ENCODE results near the gene MYO7A. TPM values are rescaled to one million over a fixed set of nuclear protein-coding genes. Genes with fewer than 3 reads are reported as not detected.

Gene MYO7A
- total and polyA plus RNA-seq, 2 donors (not counting 1 experiment from before 2014, with no cell fraction given) = 0.03 to 0.07 TPM

DNA sequence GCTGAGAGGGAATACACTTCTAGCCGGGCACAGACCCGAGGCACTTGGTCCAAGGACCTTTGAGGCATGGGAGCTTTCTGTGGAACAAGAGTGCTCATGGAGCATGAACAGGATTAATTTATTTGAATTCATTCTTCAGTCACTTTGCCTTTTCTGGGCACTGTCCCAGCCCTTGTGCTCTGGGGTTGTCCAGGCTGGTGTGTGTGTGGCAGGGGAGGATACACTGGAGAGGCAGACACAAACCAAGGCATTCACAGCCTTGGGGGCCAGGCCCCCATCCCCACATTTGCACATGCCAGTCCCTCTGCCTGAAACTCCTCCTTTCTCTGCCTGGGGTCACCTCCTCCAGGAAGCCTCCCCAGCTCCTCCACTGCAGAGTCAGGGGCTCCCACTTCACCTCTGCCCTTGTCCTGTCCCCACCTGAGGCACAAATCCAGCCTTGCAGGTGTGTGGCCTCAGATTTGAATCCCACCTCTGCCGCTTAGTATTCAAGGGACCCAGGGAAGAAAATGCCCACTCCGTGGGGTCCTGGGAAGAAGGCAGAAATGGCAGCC lies 55.5 kb downstream of the MYO7A start:
- Histone ChIP-seq H2AFZ (ENCODE audit: insufficient read depth, low read depth, low read length, poor library complexity, severe bottlenecking) (no peak overlapping the region), H3K79me2 (ENCODE audit: control insufficient read depth, insufficient read depth, low read length) (no peaks in the 10 kb centered on the region), H3K36me3 (replicated peaks in 1 of 2; ENCODE audit: control extremely low read depth in 1 of 2, control insufficient read depth in 1 of 2, extremely low read depth in 1 of 2, insufficient read depth in 2 of 2, low read length in 1 of 2) (no peaks in the 10 kb centered on the region), H3K4me3 (ENCODE audit: control extremely low read depth in 1 of 5, extremely low read depth in 1 of 5, insufficient read depth in 1 of 5, low read depth in 2 of 5, low read length in 4 of 5) (no peak overlapping the region), H3K9me3 (ENCODE audit: control extremely low read depth in 1 of 3, control insufficient read depth in 2 of 3, insufficient read depth in 1 of 3, low read length in 2 of 3) (no peaks in the 10 kb centered on the region), H3K27ac (ENCODE audit: low read length in 2 of 2) (no peak overlapping the region), H3K4me1 (ENCODE audit: control insufficient read depth in 2 of 2, insufficient read depth in 2 of 2, low read length in 2 of 2) (no peaks in the 10 kb centered on the region), H3K9ac (ENCODE audit: low read length) (no peak overlapping the region), H4K20me1 (ENCODE audit: control insufficient read depth, insufficient read depth, low read length, poor library complexity, severe bottlenecking) (no peaks in the 10 kb centered on the region), H3K27me3 (replicated peaks in 1 of 4; ENCODE audit: control extremely low read depth in 1 of 4, control insufficient read depth in 3 of 4, insufficient read depth in 4 of 4, low read length in 3 of 4) (no peaks in the 10 kb centered on the region), H3K4me2 (replicated peaks; ENCODE audit: low read depth, low read length, poor library complexity, severe bottlenecking) (no peak overlapping the region)
- no peak for ATAC-seq (ENCODE audit: low read depth)
- intact Hi-C loops (cut with micrococcal nuclease) = no loop called here
- CTCF ChIA-PET = no interaction called here
- Mint-ChIP-seq H3K4me3 (no peak overlapping the region), H3K27ac (no peak overlapping the region), H3K27me3 (no peaks in the 10 kb centered on the region), H3K4me1 (no peaks in the 10 kb centered on the region), H3K9me3 (ENCODE audit: insufficient read depth) (no peaks in the 10 kb centered on the region)
- WGBS (ENCODE audit: insufficient coverage) = 87% methylated on average over 4 of the region's 4 CpGs
- TF ChIP-seq, protein P1, sequence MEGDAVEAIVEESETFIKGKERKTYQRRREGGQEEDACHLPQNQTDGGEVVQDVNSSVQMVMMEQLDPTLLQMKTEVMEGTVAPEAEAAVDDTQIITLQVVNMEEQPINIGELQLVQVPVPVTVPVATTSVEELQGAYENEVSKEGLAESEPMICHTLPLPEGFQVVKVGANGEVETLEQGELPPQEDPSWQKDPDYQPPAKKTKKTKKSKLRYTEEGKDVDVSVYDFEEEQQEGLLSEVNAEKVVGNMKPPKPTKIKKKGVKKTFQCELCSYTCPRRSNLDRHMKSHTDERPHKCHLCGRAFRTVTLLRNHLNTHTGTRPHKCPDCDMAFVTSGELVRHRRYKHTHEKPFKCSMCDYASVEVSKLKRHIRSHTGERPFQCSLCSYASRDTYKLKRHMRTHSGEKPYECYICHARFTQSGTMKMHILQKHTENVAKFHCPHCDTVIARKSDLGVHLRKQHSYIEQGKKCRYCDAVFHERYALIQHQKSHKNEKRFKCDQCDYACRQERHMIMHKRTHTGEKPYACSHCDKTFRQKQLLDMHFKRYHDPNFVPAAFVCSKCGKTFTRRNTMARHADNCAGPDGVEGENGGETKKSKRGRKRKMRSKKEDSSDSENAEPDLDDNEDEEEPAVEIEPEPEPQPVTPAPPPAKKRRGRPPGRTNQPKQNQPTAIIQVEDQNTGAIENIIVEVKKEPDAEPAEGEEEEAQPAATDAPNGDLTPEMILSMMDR (IDR thresholded peaks at IDR 0.05) = no peak
- TF ChIP-seq EZH2 (IDR thresholded peaks at IDR 0.05; ENCODE audit: borderline replicate concordance, insufficient read depth, low read depth, low read length, poor library complexity, severe bottlenecking) = no peak
- no peak for DNase-seq
- POLR2A ChIA-PET = no interaction called here

DNA sequence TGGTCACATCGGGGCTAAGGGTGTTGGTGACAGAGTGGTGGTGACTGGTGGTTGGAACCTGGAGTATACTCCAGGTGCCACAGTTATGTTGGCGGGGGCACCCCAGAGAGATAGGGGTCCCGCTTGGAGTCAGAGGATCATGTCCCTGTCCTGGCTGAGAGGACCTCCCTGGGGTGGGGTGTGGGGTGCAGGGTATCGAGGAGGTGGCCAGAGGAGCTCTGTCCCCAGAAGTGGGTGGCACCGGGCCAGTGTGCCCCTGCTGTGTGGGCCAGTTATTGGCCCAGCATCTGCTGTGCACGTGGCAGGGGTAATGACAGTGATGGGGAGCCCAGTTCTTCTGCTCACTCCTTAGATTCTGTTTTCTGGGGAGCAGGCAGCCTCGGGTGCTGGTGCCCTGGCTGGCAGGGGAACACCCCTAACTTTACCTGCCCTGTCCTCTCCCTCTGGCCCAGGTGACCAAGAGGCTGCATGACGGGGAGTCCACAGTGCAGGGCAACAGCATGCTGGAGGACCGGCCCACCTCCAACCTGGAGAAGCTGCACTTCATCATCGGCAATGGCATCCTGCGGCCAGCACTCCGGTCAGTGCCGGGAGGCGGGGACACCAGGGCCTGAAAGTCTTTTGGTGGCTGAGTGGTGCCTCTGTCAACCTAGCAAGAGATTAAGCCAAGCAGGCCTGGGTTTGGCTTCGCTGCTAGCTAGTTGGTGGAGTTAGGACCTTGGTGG lies 56.3 kb downstream of the MYO7A start:
- POLR2A ChIA-PET = no interaction called here
- Histone ChIP-seq H3K4me1 (ENCODE audit: control insufficient read depth in 2 of 2, insufficient read depth in 2 of 2, low read length in 2 of 2) (no peaks in the 10 kb centered on the region), H2AFZ (ENCODE audit: insufficient read depth, low read depth, low read length, poor library complexity, severe bottlenecking) (no peak overlapping the region), H3K79me2 (ENCODE audit: control insufficient read depth, insufficient read depth, low read length) (no peaks in the 10 kb centered on the region), H3K36me3 (replicated peaks in 1 of 2; ENCODE audit: control extremely low read depth in 1 of 2, control insufficient read depth in 1 of 2, extremely low read depth in 1 of 2, insufficient read depth in 2 of 2, low read length in 1 of 2) (no peaks in the 10 kb centered on the region), H4K20me1 (ENCODE audit: control insufficient read depth, insufficient read depth, low read length, poor library complexity, severe bottlenecking) (no peaks in the 10 kb centered on the region), H3K4me2 (replicated peaks; ENCODE audit: low read depth, low read length, poor library complexity, severe bottlenecking) (no peak overlapping the region), H3K27ac (ENCODE audit: low read length in 2 of 2) (no peak overlapping the region), H3K9ac (ENCODE audit: low read length) (no peak overlapping the region), H3K4me3 (ENCODE audit: control extremely low read depth in 1 of 5, extremely low read depth in 1 of 5, insufficient read depth in 1 of 5, low read depth in 2 of 5, low read length in 4 of 5) (no peak overlapping the region), H3K9me3 (ENCODE audit: control extremely low read depth in 1 of 3, control insufficient read depth in 2 of 3, insufficient read depth in 1 of 3, low read length in 2 of 3) (no peaks in the 10 kb centered on the region), H3K27me3 (replicated peaks in 1 of 4; ENCODE audit: control extremely low read depth in 1 of 4, control insufficient read depth in 3 of 4, insufficient read depth in 4 of 4, low read length in 3 of 4) (no peaks in the 10 kb centered on the region)
- no peak overlapping the region for H3K27ac Mint-ChIP-seq
- DNase-seq = no peak
- H3K4me1 Mint-ChIP-seq = no peaks in the 10 kb centered on the region
- intact Hi-C loops (cut with micrococcal nuclease) = no loop called here
- CTCF ChIA-PET = no interaction called here
- no peak overlapping the region for H3K4me3 Mint-ChIP-seq
- H3K27me3 Mint-ChIP-seq = no peaks in the 10 kb centered on the region
- 95% methylated on average over 15 of the region's 15 CpGs for WGBS (ENCODE audit: insufficient coverage)
- H3K9me3 Mint-ChIP-seq (ENCODE audit: insufficient read depth) = no peaks in the 10 kb centered on the region
- no peak for ATAC-seq (ENCODE audit: low read depth)
- TF ChIP-seq EZH2 (IDR thresholded peaks at IDR 0.05; ENCODE audit: borderline replicate concordance, insufficient read depth, low read depth, low read length, poor library complexity, severe bottlenecking) = no peak
- TF ChIP-seq, protein P1 (IDR thresholded peaks at IDR 0.05) = no peak
